Neural progenitor cell (in vitro differentiated cells): ENCODE data around the gene IPPK.

Experiments used
- CTCF ChIP-seq: fragments of 200-600 bp; sonication (generic); IDR thresholded peaks from 2 replicates; pipeline ENCODE4 v1.5.1; 2017; ENCODE audit warnings: antibody characterized with exemption, mild to moderate bottlenecking
- EZH2 ChIP-seq: fragments of 200-600 bp; sonication (generic); IDR thresholded peaks from 2 replicates; pipeline ENCODE4 v1.6.1; 2017; ENCODE audit warnings: antibody characterized with exemption, mild to moderate bottlenecking, moderate library complexity

GRCh38 chr9:92718086-92719001, 48.4 kb upstream of the IPPK start:
- TF ChIP-seq CTCF (no peak), EZH2 (no peak)
